ENCODE results near the gene ADAMTS13. TPM values are rescaled to one million over a fixed set of nuclear protein-coding genes. Genes with fewer than 3 reads are reported as not detected.

ADAMTS13 gene
- total RNA-seq = 1 to 10 TPM; 2.3 to 3.0 (median 2.8) TPM
- 0.88 TPM for total RNA-seq (2013)

- Mint-ChIP-seq H3K9me3 (no peaks in the 10 kb centered on the region), H3K36me3 (no peaks in the 10 kb centered on the region), H3K27ac (peak within 1 kb of the TSS in 1 of 2 donors; percentile 17), H3K27me3 (ENCODE audit: low read depth in 2 of 2) (peaks cover 2 to 7% of the 10 kb centered on the region in 2 donors), H3K4me3 (peak within 1 kb of the TSS; percentile 13), H3K4me1 (peaks cover 21 to 26% of the 10 kb centered on the region in 2 donors)
- Histone ChIP-seq H3K36me3 (ENCODE audit: control insufficient read depth, insufficient read depth, low read length) (no peaks in the 10 kb centered on the region), H3K27me3 (ENCODE audit: control insufficient read depth, insufficient read depth, low read length) (no peaks in the 10 kb centered on the region), H3K27ac (ENCODE audit: low read length) (no peak within 1 kb of the TSS), H3K4me1 (ENCODE audit: control insufficient read depth, insufficient read depth, low read length) (peaks cover 20% of the 10 kb centered on the region), H3K9me3 (ENCODE audit: control insufficient read depth, insufficient read depth, low read length) (no peaks in the 10 kb centered on the region), H3K4me3 (ENCODE audit: low read length) (no peak within 1 kb of the TSS)
- 71% methylated on average over 23 of the region's 23 CpGs for WGBS (ENCODE audit: insufficient coverage)
- TF ChIP-seq CTCF (IDR thresholded peaks at IDR 0.05) = no peak
- ATAC-seq (peak in 1 of 3 donors; percentile 8), DNase-seq (peak in 1 of 2 donors; percentile 62)
- intact Hi-C loops (cut with micrococcal nuclease) = no loop called here
Measured at GRCh38 chr9:133421615-133422542, at the start of gene ADAMTS13. Gene ADAMTS13, plus strand, starts transcription at chr9:133422367. Its CDS starts 77 bp downstream, at chr9:133422444.

GRCh38 chr9:133374612-133375115 lies 47.5 kb upstream of the ADAMTS13 start:
- Histone ChIP-seq H3K36me3 (ENCODE audit: control insufficient read depth, insufficient read depth, low read length) (peaks cover 12% of the 10 kb centered on the region), H3K4me1 (ENCODE audit: control insufficient read depth, insufficient read depth, low read length) (peaks cover 60% of the 10 kb centered on the region), H3K27me3 (ENCODE audit: control insufficient read depth, insufficient read depth, low read length) (no peaks in the 10 kb centered on the region), H3K9me3 (ENCODE audit: control insufficient read depth, insufficient read depth, low read length) (no peaks in the 10 kb centered on the region), H3K27ac (ENCODE audit: low read length) (peak overlapping the region; percentile 75), H3K4me3 (ENCODE audit: low read length) (peak overlapping the region; percentile 72)
- DNase-seq (peak in 1 of 2 donors; percentile 67), ATAC-seq (peak in 1 of 3 donors; percentile 24)
- WGBS (ENCODE audit: insufficient coverage) = 15% methylated on average over 11 of the region's 12 CpGs
- Mint-ChIP-seq H3K4me1 (peaks cover 41 to 47% of the 10 kb centered on the region in 2 donors), H3K36me3 (no peaks in the 10 kb centered on the region), H3K4me3 (peak overlapping the region; percentile 96), H3K9me3 (no peaks in the 10 kb centered on the region), H3K27me3 (ENCODE audit: low read depth in 2 of 2) (no peaks in the 10 kb centered on the region), H3K27ac (peak overlapping the region; percentile 95 to 96)
- no peak for TF ChIP-seq CTCF (IDR thresholded peaks at IDR 0.05)
- intact Hi-C loops (cut with micrococcal nuclease) = loop anchor here (10.0 kb wide), 1 partner anchor 190 kb away; no protein-coding TSS in a partner anchor

GRCh38 chr9:133375116-133375723 lies 46.9 kb upstream of the ADAMTS13 start:
- peaks cover 8% of the 10 kb centered on the region for H3K36me3 ChIP-seq (ENCODE audit: control insufficient read depth, insufficient read depth, low read length)
- H3K9me3 ChIP-seq (ENCODE audit: control insufficient read depth, insufficient read depth, low read length) = no peaks in the 10 kb centered on the region
- Mint-ChIP-seq H3K36me3 (no peaks in the 10 kb centered on the region), H3K27me3 (ENCODE audit: low read depth in 2 of 2) (no peaks in the 10 kb centered on the region), H3K9me3 (no peaks in the 10 kb centered on the region), H3K4me3 (peak overlapping the region; percentile 96), H3K27ac (peak overlapping the region; percentile 95 to 96), H3K4me1 (peaks cover 35 to 42% of the 10 kb centered on the region in 2 donors)
- no peaks in the 10 kb centered on the region for H3K27me3 ChIP-seq (ENCODE audit: control insufficient read depth, insufficient read depth, low read length)
- intact Hi-C loops (cut with micrococcal nuclease) = loop anchor here (10.0 kb wide), 1 partner anchor 190 kb away; no protein-coding TSS in a partner anchor
- TF ChIP-seq CTCF (IDR thresholded peaks at IDR 0.05) = no peak
- WGBS (ENCODE audit: insufficient coverage) = under 1% methylated on average over 39 of the region's 39 CpGs
- H3K27ac ChIP-seq (ENCODE audit: low read length) = peak overlapping the region; percentile 75
- DNase-seq (peak in 1 of 2 donors; percentile 38), ATAC-seq (peak in 1 of 3 donors; percentile 2)
- peak overlapping the region; percentile 72 for H3K4me3 ChIP-seq (ENCODE audit: low read length)
- peaks cover 55% of the 10 kb centered on the region for H3K4me1 ChIP-seq (ENCODE audit: control insufficient read depth, insufficient read depth, low read length)

Data from natural killer cell (primary cell).